GM12891 (cell line): ENCODE data around the gene CACNG7.

Experiments
- POLR2A ChIP-seq: IDR thresholded peaks from 2 replicates; pipeline ENCODE4 v1.6.1; 2011; ENCODE audit warnings: low read depth, low read length, control low read depth
- POLR2AphosphoS5 ChIP-seq: IDR thresholded peaks from 2 replicates; pipeline ENCODE4 v1.6.1; 2011; ENCODE audit warnings: low read depth, low read length, control low read depth
- POU2F2 ChIP-seq: IDR thresholded peaks from 2 replicates; pipeline ENCODE4 v1.6.1; 2011; ENCODE audit warnings: low read depth, mild to moderate bottlenecking, control low read depth, low read length, moderate library complexity
- SPI1 ChIP-seq: IDR thresholded peaks from 2 replicates; pipeline ENCODE4 v1.6.1; 2011; ENCODE audit warnings: low read depth, low read length, control low read depth
- TAF1 ChIP-seq: IDR thresholded peaks from 2 replicates; pipeline ENCODE4 v1.6.1; 2011; ENCODE audit warnings: low read depth, low read length, control low read depth

- no peak for TF ChIP-seq POLR2AphosphoS5
- TF ChIP-seq POLR2A, result no peak
- TF ChIP-seq TAF1, result no peak
- no peak for TF ChIP-seq SPI1
- TF ChIP-seq POU2F2, result no peak
These were observed 6.9 kb downstream of the CACNG7 start for GRCh38 chr19:53916004-53916403.
